Limb (tissue), 2 donors: ENCODE measurements around the gene KCNE3.

ENCODE experiments used
- DNase-seq, 2 donors: peaks; one replicate each; pipeline ENCODE4 v3.0.0-alpha.2; 2016; ENCODE audit errors: extremely low spot score in 2 of 2

Gene KCNE3

GRCh38 chr11:74466916-74467885 lies at the start of gene KCNE3:
TSS of gene KCNE3 (minus strand) at chr11:74467549. CDS start at chr11:74457563, 9,986 bp downstream.
- peak in 1 of 2 donors; percentile 62 for DNase-seq

- no peak for DNase-seq
These were observed 40.2 kb upstream of the KCNE3 start for GRCh38 chr11:74507582-74507981.

GRCh38 chr11:74506823-74507222 lies 39.5 kb upstream of the KCNE3 start:
- no peak for DNase-seq

GRCh38 chr11:74505911-74506310 lies 38.6 kb upstream of the KCNE3 start:
- DNase-seq = no peak

- no peak for DNase-seq
These were observed 36.8 kb upstream of the KCNE3 start for GRCh38 chr11:74504100-74504691.

- no peak for DNase-seq
These were observed 27.6 kb upstream of the KCNE3 start for GRCh38 chr11:74494916-74495315.

GRCh38 chr11:74493791-74494630 lies 26.7 kb upstream of the KCNE3 start:
- DNase-seq = no peak

GRCh38 chr11:74492974-74493790 lies 25.8 kb upstream of the KCNE3 start, which contains the start of gene LIPT2:
TSS of gene LIPT2 (minus strand) at chr11:74493724. CDS start at chr11:74493703, 21 bp downstream.
- DNase-seq = peak; percentile 96

- no peak for DNase-seq
These were observed 24.7 kb upstream of the KCNE3 start for GRCh38 chr11:74492084-74492483.

- no peak for DNase-seq
These were observed 23.6 kb upstream of the KCNE3 start for GRCh38 chr11:74490941-74491340.

- no peak for DNase-seq
These were observed 20.5 kb upstream of the KCNE3 start for GRCh38 chr11:74487875-74488274.

GRCh38 chr11:74485868-74486267 lies 18.5 kb upstream of the KCNE3 start:
- no peak for DNase-seq

GRCh38 chr11:74480688-74481417 lies 13.5 kb upstream of the KCNE3 start:
- DNase-seq = no peak

GRCh38 chr11:74479732-74480123 lies 12.4 kb upstream of the KCNE3 start:
- no peak for DNase-seq

GRCh38 chr11:74478877-74479731 lies 11.8 kb upstream of the KCNE3 start:
- no peak for DNase-seq

- no peak for DNase-seq
These were observed 9.2 kb upstream of the KCNE3 start for GRCh38 chr11:74476536-74476935.

GRCh38 chr11:74474316-74474715 lies 7.0 kb upstream of the KCNE3 start:
- DNase-seq = no peak

GRCh38 chr11:74473382-74474173 lies 6.2 kb upstream of the KCNE3 start:
- no peak for DNase-seq
